AG04450 (cell line): ENCODE measurements around the gene DET1. TPM values are rescaled to one million over a fixed set of nuclear protein-coding genes. Genes with fewer than 3 reads are reported as not detected.

ENCODE experiments used
- CTCF ChIA-PET: fragments of 300-600, 350-600 bp; formaldehyde crosslinking; extraction: SDS; loops from one replicate; lab custom pipeline; 2022; ENCODE audit warnings: antibody characterized with exemption, inconsistent platforms; lab: Charles Lee
- POLR2A ChIA-PET: fragments of 350-600 bp; formaldehyde crosslinking; extraction: SDS; loops from one replicate; lab custom pipeline; 2021; ENCODE audit warnings: antibody characterized with exemption, inconsistent platforms; lab: Yijun Ruan, JAX
- DNase-seq: peaks from one replicate; pipeline ENCODE4 v3.0.0-alpha.2; 2011; ENCODE audit warnings: low read depth, low spot score
- H3K27ac ChIP-seq: one replicate; pipeline ENCODE4 v1.5.1; 2012; ENCODE audit warnings: low read depth, low read length, control low read depth
- H3K27me3 ChIP-seq: one replicate; pipeline ENCODE4 v1.6.0; 2012; ENCODE audit warnings: low read length; ENCODE audit not compliant: control insufficient read depth, insufficient read depth
- H3K4me3 ChIP-seq: 2 replicates; pipeline ENCODE4 v1.5.1; 2011; ENCODE audit warnings: mild to moderate bottlenecking, low read depth, low read length, control low read depth
- H3K9me3 ChIP-seq: 2 replicates; pipeline ENCODE4 v1.5.1; 2012; ENCODE audit warnings: low read length; ENCODE audit not compliant: control insufficient read depth, insufficient read depth
- CTCF ChIP-seq: IDR thresholded peaks from 2 replicates; pipeline ENCODE4 v1.5.1; 2011; ENCODE audit warnings: low read depth, low read length, control low read depth, inconsistent platforms
- polyA plus RNA-seq: library from polyadenylated mRNA; depleted of rRNA; stranded (reverse); fragments of >200 nt; gene quantifications from 2 replicates; pipeline ENCODE4 v1.2.3, GENCODE V29; 2011

DET1 gene
- polyA plus RNA-seq, 1 experiment = 7.3 TPM

DNA sequence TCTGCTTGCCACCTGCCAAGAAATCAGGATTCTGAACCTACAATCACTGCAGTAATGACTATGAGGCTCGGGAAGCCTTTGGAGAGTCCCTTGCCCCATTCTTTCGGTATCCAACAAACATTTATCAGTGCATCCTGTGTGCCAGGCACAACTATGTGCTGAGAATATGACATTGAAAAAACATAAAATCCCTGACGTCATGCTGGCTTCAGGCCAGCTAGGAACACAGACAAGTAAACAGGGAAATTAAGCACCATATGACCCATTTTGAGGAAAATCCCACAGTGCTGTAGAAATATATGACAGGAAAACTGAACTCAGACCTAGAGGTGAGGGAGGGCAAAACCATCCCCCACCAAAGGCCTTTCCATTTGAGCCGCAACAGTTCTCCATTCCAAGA is 34.1 kb upstream of the DET1 start:
- POLR2A ChIA-PET = no interaction called here
- Histone ChIP-seq H3K27ac (no peak overlapping the region), H3K9me3 (no peaks in the 10 kb centered on the region), H3K27me3 (no peaks in the 10 kb centered on the region), H3K4me3 (no peak overlapping the region)
- no peak for DNase-seq
- CTCF ChIA-PET = no interaction called here
- no peak for TF ChIP-seq CTCF

- Histone ChIP-seq H3K9me3 (no peaks in the 10 kb centered on the region), H3K27ac (no peak overlapping the region), H3K27me3 (no peaks in the 10 kb centered on the region), H3K4me3 (no peak overlapping the region)
- DNase-seq = no peak
- CTCF ChIA-PET = interaction anchor here (0.7 kb wide), 1 partner anchor 254 kb away, joined by 5 read pairs; no protein-coding TSS in a partner anchor
- POLR2A ChIA-PET = no interaction called here
- TF ChIP-seq CTCF = no peak
Measured at GRCh38 chr15:88579322-88579721, 32.8 kb upstream of the DET1 start.

DNA sequence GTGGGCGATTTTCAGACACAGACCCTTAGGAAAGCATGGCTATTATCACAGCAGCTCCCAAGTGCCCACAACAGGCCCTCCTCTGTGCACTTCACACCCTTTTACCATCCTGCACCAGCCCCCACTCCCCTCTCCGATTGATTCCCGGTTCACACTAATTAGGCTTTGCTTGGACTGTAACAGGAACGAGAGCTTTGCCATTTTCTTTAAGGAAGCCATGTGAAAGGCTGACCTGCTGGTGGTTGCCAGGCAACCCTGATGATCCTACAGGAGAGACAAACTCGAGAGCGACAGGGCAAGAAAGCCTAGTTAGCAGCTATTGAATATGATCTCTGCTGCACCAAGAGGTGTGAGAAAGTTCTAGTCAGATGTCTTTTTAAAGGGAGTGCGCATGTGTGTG is 28.2 kb upstream of the DET1 start:
- TF ChIP-seq CTCF = no peak
- POLR2A ChIA-PET = no interaction called here
- Histone ChIP-seq H3K4me3 (no peak overlapping the region), H3K9me3 (no peaks in the 10 kb centered on the region), H3K27me3 (peaks cover 2% of the 10 kb centered on the region), H3K27ac (no peak overlapping the region)
- CTCF ChIA-PET = no interaction called here
- DNase-seq = no peak

- H3K27ac ChIP-seq = no peak overlapping the region
- H3K4me3 ChIP-seq = no peak overlapping the region
- H3K9me3 ChIP-seq = no peaks in the 10 kb centered on the region
- DNase-seq = no peak
- ChIA-PET CTCF (no interaction called here), POLR2A (no interaction called here)
- H3K27me3 ChIP-seq = peaks cover 2% of the 10 kb centered on the region
- TF ChIP-seq CTCF = no peak
Measured at GRCh38 chr15:88574077-88574476, 27.6 kb upstream of the DET1 start.

DNA sequence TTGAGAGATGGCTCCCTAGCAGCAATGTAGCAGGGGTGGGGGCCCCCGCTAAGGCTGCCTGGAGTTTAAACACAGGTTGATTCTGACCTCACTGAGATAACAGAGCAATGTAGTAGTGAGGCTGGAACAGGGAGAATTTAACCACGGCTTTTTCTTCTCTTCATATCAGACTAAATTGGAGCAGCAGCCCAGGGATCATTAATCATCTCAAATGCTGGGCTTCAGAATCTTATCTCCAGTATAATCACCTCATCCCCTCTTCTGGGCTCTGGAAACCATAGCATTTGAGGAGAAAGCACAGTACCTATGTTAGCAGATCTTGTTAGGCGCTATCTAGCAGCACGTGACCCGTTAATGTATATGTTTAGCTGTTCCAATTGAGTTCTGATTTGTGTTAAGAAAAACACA is 25.4 kb upstream of the DET1 start:
- no peak for DNase-seq
- no peak for TF ChIP-seq CTCF
- ChIA-PET CTCF (no interaction called here), POLR2A (no interaction called here)
- Histone ChIP-seq H3K4me3 (no peak overlapping the region), H3K27ac (no peak overlapping the region), H3K9me3 (no peaks in the 10 kb centered on the region), H3K27me3 (peaks cover 6% of the 10 kb centered on the region)
